AG09319 (cell line): ENCODE measurements around the gene MTMR3.
"Not testable (repeated sequence)": the region's sequence is repeated elsewhere in the genome, so short reads cannot be mapped to it uniquely, and the experiment has no call there.

Experiments used
- DNase-seq: peaks from one replicate; pipeline ENCODE4 v3.0.0-alpha.2; 2010; ENCODE audit warnings: low read depth; ENCODE audit errors: extremely low read depth
- TF ChIP-seq, protein P1 (sequence below): IDR thresholded peaks from 2 replicates; pipeline ENCODE4 v1.5.1; 2011; ENCODE audit warnings: low read depth, mild to moderate bottlenecking, inconsistent platforms, low read length, moderate library complexity

The MTMR3 gene

DNA sequence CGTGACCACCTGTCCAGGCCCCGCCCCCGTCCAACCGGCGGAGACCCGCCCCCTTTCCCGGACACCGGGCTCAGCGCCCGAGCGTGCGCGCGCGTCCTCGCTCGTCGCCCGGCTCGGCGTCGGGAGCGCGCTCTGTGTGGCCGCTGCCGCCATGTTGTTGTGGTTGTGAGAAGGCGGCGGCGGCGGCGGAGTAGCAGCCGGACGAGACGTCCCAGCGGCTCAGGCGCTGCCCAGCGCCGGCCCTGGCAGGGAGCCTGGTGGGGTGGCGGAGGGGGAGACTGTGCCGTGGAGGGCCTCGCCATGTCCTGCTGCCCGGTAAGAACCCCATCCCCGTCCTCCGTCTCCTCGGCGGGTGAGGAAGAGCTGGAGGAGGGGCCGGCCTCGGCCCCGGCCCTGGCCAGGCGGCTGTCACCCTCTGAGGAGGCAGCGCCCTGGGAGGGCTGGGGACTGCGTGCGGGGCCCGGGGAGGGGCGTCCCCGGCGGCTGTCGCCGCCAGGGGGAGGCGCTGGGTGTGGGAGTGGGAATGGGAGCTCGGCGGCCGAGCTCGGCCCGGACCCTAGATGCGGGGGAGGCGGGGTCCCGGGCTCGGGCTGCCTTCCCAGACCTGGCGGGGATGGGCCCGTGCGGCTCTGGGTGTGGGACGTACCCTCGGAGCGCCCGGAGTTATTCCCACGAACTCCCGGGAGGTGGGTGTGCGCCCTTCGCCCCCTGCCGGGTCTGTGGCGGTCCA is at the start of gene MTMR3:
Gene MTMR3 (plus strand): TSS at position 130 of the 730 bp plus-strand sequence. CDS start 87,886 bp downstream, outside the sequence.
- TF ChIP-seq, protein P1, sequence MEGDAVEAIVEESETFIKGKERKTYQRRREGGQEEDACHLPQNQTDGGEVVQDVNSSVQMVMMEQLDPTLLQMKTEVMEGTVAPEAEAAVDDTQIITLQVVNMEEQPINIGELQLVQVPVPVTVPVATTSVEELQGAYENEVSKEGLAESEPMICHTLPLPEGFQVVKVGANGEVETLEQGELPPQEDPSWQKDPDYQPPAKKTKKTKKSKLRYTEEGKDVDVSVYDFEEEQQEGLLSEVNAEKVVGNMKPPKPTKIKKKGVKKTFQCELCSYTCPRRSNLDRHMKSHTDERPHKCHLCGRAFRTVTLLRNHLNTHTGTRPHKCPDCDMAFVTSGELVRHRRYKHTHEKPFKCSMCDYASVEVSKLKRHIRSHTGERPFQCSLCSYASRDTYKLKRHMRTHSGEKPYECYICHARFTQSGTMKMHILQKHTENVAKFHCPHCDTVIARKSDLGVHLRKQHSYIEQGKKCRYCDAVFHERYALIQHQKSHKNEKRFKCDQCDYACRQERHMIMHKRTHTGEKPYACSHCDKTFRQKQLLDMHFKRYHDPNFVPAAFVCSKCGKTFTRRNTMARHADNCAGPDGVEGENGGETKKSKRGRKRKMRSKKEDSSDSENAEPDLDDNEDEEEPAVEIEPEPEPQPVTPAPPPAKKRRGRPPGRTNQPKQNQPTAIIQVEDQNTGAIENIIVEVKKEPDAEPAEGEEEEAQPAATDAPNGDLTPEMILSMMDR, result peak; percentile 14
- DNase-seq, result no peak

- TF ChIP-seq, protein P1, result no peak
- DNase-seq, result no peak
Measured at GRCh38 chr22:29833392-29833965, 49.5 kb upstream of the MTMR3 start.

- no peak for DNase-seq
- TF ChIP-seq, protein P1, result no peak
Measured at GRCh38 chr22:29834046-29834445, 48.9 kb upstream of the MTMR3 start.

DNA sequence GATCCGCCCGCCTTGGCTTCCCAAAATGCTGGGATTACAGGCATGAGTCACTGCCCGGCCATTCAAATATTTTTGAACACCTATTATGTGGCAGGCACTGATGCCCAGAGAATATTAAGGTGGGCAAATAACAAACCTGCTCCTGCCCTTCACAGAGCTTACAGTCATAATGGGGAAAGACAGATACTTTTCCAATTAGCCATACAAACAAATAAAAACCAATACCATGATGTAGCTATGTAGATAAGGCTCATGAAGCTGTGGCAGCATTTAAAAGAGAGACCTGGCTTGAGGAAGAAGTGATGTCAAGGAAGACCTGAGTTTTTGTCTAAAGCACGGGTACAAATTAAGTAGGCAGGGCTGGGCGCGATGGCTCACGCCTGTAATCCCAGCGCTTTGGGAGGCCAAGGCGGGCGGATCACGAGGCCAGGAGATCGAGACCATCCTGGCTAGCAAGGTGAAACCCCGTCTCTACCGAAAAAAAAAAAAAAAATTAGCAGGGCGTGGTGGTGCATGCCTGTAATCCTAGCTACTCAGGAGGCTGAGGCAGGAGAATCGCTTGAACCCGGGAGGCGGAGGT is 46.1 kb upstream of the MTMR3 start:
- DNase-seq, result not testable (repeated sequence)

- peak; percentile 91 for DNase-seq
- TF ChIP-seq, protein P1, result no peak
Measured at GRCh38 chr22:29837741-29838598, 45.0 kb upstream of the MTMR3 start, which contains the start of gene ASCC2. Gene ASCC2, minus strand, starts transcription at chr22:29838274. Its CDS starts 5,949 bp downstream, at chr22:29832325.

- DNase-seq, result no peak
- TF ChIP-seq, protein P1, result no peak
Measured at GRCh38 chr22:29838599-29838956, 44.4 kb upstream of the MTMR3 start.

DNA sequence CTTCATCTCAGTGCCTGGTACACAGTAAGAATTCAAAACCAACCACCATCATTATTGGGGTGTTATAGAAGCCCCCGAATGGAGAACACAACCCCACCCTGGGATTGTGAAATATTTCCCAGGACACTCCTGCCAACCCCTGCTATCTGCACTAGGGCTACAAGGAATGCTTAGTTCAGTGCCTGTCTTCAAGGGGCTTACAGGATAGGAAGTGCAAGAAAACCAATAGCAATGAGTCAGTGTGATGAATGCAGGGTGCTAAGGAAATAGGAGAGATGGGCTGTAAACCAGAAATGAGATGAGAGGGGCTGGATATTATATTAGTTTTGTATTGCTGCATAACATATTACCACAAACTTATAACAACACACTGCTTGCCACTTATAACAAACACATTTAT is 43.9 kb upstream of the MTMR3 start:
- TF ChIP-seq, protein P1, result no peak
- no peak for DNase-seq
